NCI-H2196 (cell line): ENCODE data around the gene NFATC1.
"Not testable (repeated sequence)": the region's sequence is repeated elsewhere in the genome, so short reads cannot be mapped to it uniquely, and the experiment has no call there.

Experiments used
- DNase-seq: peaks from one replicate; lab custom pipeline; 2025; ENCODE audit not compliant: unreplicated experiment; lab: John Stamatoyannopoulos, UW

Gene NFATC1

GRCh38 chr18:79470547-79470946 lies 74.8 kb downstream of the NFATC1 start:
- no peak for DNase-seq

- DNase-seq, result no peak
Observed at GRCh38 chr18:79471046-79471445, 75.3 kb downstream of the NFATC1 start.

GRCh38 chr18:79471597-79471996 lies 75.9 kb downstream of the NFATC1 start:
- DNase-seq, result no peak

- no peak for DNase-seq
Observed at GRCh38 chr18:79472176-79472575, 76.4 kb downstream of the NFATC1 start.

GRCh38 chr18:79472946-79473345 lies 77.2 kb downstream of the NFATC1 start:
- no peak for DNase-seq

GRCh38 chr18:79476031-79476917 lies 80.5 kb downstream of the NFATC1 start:
- no peak for DNase-seq

- DNase-seq, result no peak
Observed at GRCh38 chr18:79476918-79477571, 81.3 kb downstream of the NFATC1 start.

GRCh38 chr18:79477711-79478483 lies 82.2 kb downstream of the NFATC1 start:
- no peak for DNase-seq

- no peak for DNase-seq
Observed at GRCh38 chr18:79478484-79479115, 82.9 kb downstream of the NFATC1 start.

GRCh38 chr18:79479116-79479760 lies 83.5 kb downstream of the NFATC1 start:
- DNase-seq, result no peak

GRCh38 chr18:79479761-79480161 lies 84.0 kb downstream of the NFATC1 start:
- DNase-seq, result no peak

GRCh38 chr18:79480171-79481045 lies 84.7 kb downstream of the NFATC1 start:
- DNase-seq, result no peak

- DNase-seq, result no peak
Observed at GRCh38 chr18:79481046-79481790, 85.5 kb downstream of the NFATC1 start.

GRCh38 chr18:79483393-79483792 lies 87.7 kb downstream of the NFATC1 start:
- DNase-seq, result not testable (repeated sequence)

- DNase-seq, result no peak
Observed at GRCh38 chr18:79483971-79484491, 88.3 kb downstream of the NFATC1 start.

GRCh38 chr18:79484661-79485621 lies 89.2 kb downstream of the NFATC1 start:
- no peak for DNase-seq

- DNase-seq, result no peak
Observed at GRCh38 chr18:79485788-79486355, 90.1 kb downstream of the NFATC1 start.
